Liver (tissue), 9 donors: ENCODE results near the gene EFHD1. TPM values are rescaled to one million over a fixed set of nuclear protein-coding genes. Genes with fewer than 3 reads are reported as not detected.

Experiments
- DNase-seq: peaks from one replicate; pipeline ENCODE4 v3.0.0-alpha.2; 2017; ENCODE audit warnings: low spot score
- H3K27ac ChIP-seq, 2 donors: one replicate each; pipeline ENCODE4 v1.7.0; 2013; ENCODE audit warnings: inconsistent platforms in 2 of 2, low read length in 2 of 2, control low read depth in 1 of 2, low read depth in 1 of 2, mild to moderate bottlenecking in 1 of 2
- H3K27me3 ChIP-seq, 4 donors: one replicate each; pipeline versions ENCODE4 v1.6.1 to v1.7.0; 2013; ENCODE audit warnings: low read length in 3 of 4, inconsistent platforms in 1 of 4, mild to moderate bottlenecking in 1 of 4, moderate library complexity in 1 of 4; ENCODE audit not compliant: control insufficient read depth in 4 of 4, insufficient read depth in 4 of 4
- H3K36me3 ChIP-seq, 4 donors: one replicate each; pipeline versions ENCODE4 v1.6.1 to v1.7.0; 2013; ENCODE audit warnings: low read length in 3 of 4, mild to moderate bottlenecking in 3 of 4, low read depth in 1 of 4, moderate library complexity in 1 of 4; ENCODE audit not compliant: control insufficient read depth in 4 of 4, insufficient read depth in 3 of 4
- H3K4me1 ChIP-seq, 4 donors: one replicate each; pipeline versions ENCODE4 v1.6.1 to v1.7.0; 2013; ENCODE audit warnings: low read length in 3 of 4, mild to moderate bottlenecking in 3 of 4, moderate library complexity in 1 of 4; ENCODE audit not compliant: control insufficient read depth in 4 of 4, insufficient read depth in 4 of 4
- H3K4me3 ChIP-seq, 3 donors: one replicate each; pipeline versions ENCODE4 v1.6.1 to v1.7.0; 2013; ENCODE audit warnings: low read length in 3 of 3, control low read depth in 1 of 3, low read depth in 1 of 3, mild to moderate bottlenecking in 1 of 3
- H3K9ac ChIP-seq, 2 donors: one replicate each; pipeline ENCODE4 v1.7.0; 2013; ENCODE audit warnings: low read length in 2 of 2, mild to moderate bottlenecking in 2 of 2, moderate library complexity in 2 of 2, control low read depth in 1 of 2, low read depth in 1 of 2
- H3K9me3 ChIP-seq, 4 donors: one replicate each; pipeline versions ENCODE4 v1.6.1 to v1.7.0; 2013; ENCODE audit warnings: low read length in 3 of 4; ENCODE audit not compliant: control insufficient read depth in 4 of 4
- FOXA1 ChIP-seq: IDR thresholded peaks from 2 replicates; pipeline ENCODE4 v1.6.1; 2016; ENCODE audit warnings: antibody characterized with exemption
- FOXA2 ChIP-seq: IDR thresholded peaks from 2 replicates; pipeline ENCODE4 v1.6.1; 2016; ENCODE audit warnings: antibody characterized with exemption
- GABPA ChIP-seq, 2 donors: IDR thresholded peaks in 1 of 2; conservative IDR thresholded peaks in 1 of 2; 2 replicates each; pipeline ENCODE4 v1.6.1; 2016; ENCODE audit warnings: antibody characterized with exemption in 2 of 2, mild to moderate bottlenecking in 1 of 2, moderate library complexity in 1 of 2
- HNF4A ChIP-seq, 2 donors: conservative IDR thresholded peaks; 2 replicates each; pipeline ENCODE4 v1.6.1; 2016; ENCODE audit warnings: antibody characterized with exemption in 2 of 2, mild to moderate bottlenecking in 2 of 2
- HNF4G ChIP-seq: IDR thresholded peaks from 2 replicates; pipeline ENCODE4 v1.6.1; 2016; ENCODE audit warnings: antibody characterized with exemption
- JUND ChIP-seq, 2 donors: IDR thresholded peaks; 2 replicates each; pipeline ENCODE4 v1.6.1; 2016; ENCODE audit warnings: antibody characterized with exemption in 2 of 2
- NR2F2 ChIP-seq: IDR thresholded peaks from 2 replicates; pipeline ENCODE4 v1.6.1; 2016; ENCODE audit warnings: antibody characterized with exemption
- RAD21 ChIP-seq, 2 donors: IDR thresholded peaks; 2 replicates each; pipeline ENCODE4 v1.6.1; 2016; ENCODE audit warnings: antibody characterized with exemption in 2 of 2, mild to moderate bottlenecking in 2 of 2
- RXRA ChIP-seq, 2 donors: IDR thresholded peaks; 2 replicates each; pipeline ENCODE4 v1.6.1; 2017 to 2018; ENCODE audit warnings: antibody characterized with exemption in 2 of 2, mild to moderate bottlenecking in 1 of 2
- YY1 ChIP-seq: IDR thresholded peaks from 2 replicates; pipeline ENCODE4 v1.6.1; 2016; ENCODE audit warnings: antibody characterized with exemption, mild to moderate bottlenecking
- WGBS: extraction: QIAGEN DNeasy Blood & Tissue Kit; methylation state at CpG from one replicate; pipeline ENCODE4 v1.1.7; 2013; 5-methylcytosine and 5-hydroxymethylcytosine counted together
- polyA plus RNA-seq, 2 donors: library from polyadenylated mRNA; stranded (reverse) in 1 of 2; unstranded in 1 of 2; fragments of 200-250 nt in 1 of 2; fragments of >200 nt in 1 of 2; fragmentation: Nextera tagmentation in 1 of 2; extraction: Ambion mirVana in 1 of 2; gene quantifications; one replicate each; pipeline versions ENCODE4 v1.2.1 to v1.2.3, GENCODE V29; 2013 to 2015
- total RNA-seq, 2 donors: library from RNA; depleted of rRNA; stranded (reverse); fragments of >200 nt; gene quantifications; one replicate each; pipeline ENCODE4 v1.2.3, GENCODE V29; 2014
- TF ChIP-seq, protein P1 (sequence below): fragments of 150-350 bp; IDR thresholded peaks from 2 replicates; pipeline ENCODE4 v1.5.1; 2017; ENCODE audit warnings: improper control_type of control experiment, low read depth, low read length; ENCODE audit not compliant: missing input control
- TF ChIP-seq, protein P2 (sequence below): IDR thresholded peaks from 2 replicates; pipeline ENCODE4 v1.6.1; 2016; ENCODE audit warnings: antibody characterized with exemption
- donor health status: healthy.
- donor health status: healthy.
- donor health status: healthy.
- donor health status: healthy.
- donor health status: healthy.

EFHD1 gene
- total and polyA plus RNA-seq, 4 donors = 3.3 to 28.5 (median 10.3) TPM

DNA sequence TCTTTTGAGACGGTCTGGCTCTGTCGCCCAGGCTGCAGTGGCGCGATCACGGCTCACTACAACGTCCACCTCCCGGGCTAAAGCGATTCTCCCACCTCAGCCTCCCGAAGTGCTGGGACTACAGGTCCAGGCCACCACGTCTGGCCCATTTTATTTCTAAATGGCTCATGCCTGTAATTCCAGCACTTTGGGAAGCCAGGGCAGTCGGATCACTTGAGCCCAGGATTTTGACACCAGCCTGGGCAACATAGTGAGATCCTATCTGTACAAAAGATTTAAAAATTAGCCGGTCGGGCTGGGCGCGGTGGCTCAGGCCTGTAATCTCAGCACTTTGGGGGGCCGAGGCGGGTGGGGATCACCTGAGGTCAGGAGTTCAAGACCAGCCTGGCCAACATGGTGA is 26.4 kb upstream of the EFHD1 start:
- no peaks in the 10 kb centered on the region for H3K9me3 ChIP-seq
- H3K27me3 ChIP-seq = no peaks in the 10 kb centered on the region
- no peak overlapping the region for H3K4me3 ChIP-seq
- H3K4me1 ChIP-seq = peaks cover 0 to 3% (median 2%) of the 10 kb centered on the region in 4 donors
- 93% methylated on average over 17 of the region's 17 CpGs for WGBS
- DNase-seq = no peak
- no peak overlapping the region for H3K27ac ChIP-seq
- TF ChIP-seq, protein P1, sequence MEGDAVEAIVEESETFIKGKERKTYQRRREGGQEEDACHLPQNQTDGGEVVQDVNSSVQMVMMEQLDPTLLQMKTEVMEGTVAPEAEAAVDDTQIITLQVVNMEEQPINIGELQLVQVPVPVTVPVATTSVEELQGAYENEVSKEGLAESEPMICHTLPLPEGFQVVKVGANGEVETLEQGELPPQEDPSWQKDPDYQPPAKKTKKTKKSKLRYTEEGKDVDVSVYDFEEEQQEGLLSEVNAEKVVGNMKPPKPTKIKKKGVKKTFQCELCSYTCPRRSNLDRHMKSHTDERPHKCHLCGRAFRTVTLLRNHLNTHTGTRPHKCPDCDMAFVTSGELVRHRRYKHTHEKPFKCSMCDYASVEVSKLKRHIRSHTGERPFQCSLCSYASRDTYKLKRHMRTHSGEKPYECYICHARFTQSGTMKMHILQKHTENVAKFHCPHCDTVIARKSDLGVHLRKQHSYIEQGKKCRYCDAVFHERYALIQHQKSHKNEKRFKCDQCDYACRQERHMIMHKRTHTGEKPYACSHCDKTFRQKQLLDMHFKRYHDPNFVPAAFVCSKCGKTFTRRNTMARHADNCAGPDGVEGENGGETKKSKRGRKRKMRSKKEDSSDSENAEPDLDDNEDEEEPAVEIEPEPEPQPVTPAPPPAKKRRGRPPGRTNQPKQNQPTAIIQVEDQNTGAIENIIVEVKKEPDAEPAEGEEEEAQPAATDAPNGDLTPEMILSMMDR = no peak
- TF ChIP-seq HNF4A (conservative IDR thresholded peaks at IDR 0.05) (no peak), GABPA (IDR thresholded peaks at IDR 0.05 in 1 of 2, conservative IDR thresholded peaks at IDR 0.05 in 1 of 2) (no peak), FOXA2 (no peak)
- TF ChIP-seq, protein P2, sequence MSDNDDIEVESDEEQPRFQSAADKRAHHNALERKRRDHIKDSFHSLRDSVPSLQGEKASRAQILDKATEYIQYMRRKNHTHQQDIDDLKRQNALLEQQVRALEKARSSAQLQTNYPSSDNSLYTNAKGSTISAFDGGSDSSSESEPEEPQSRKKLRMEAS = no peak
- no peak overlapping the region for H3K9ac ChIP-seq
- no peaks in the 10 kb centered on the region for H3K36me3 ChIP-seq

DNA sequence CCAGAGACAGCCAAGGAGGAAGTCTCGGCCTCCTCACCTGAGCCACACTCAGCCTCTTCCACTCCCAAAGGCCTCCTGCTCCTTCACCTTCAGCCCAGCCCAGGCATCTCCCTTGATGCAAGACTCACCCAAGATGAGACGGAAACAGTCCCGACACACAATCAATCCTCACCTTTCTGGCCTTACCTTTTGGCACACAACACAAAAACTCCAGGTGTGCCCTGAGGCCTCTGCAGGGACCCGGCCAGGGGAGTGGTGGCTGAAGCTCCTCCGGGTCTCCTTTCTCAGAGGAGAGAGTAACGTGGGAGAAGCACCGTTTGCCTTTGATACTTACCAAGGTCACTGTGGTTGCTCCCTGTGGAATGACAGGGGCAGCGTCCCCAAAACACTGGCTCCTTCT is 23.8 kb upstream of the EFHD1 start:
- Histone ChIP-seq H3K9ac (no peak overlapping the region), H3K27ac (no peak overlapping the region), H3K27me3 (no peaks in the 10 kb centered on the region), H3K36me3 (no peaks in the 10 kb centered on the region), H3K4me1 (peaks cover 0 to 3% (median 2%) of the 10 kb centered on the region in 4 donors), H3K9me3 (no peaks in the 10 kb centered on the region), H3K4me3 (no peak overlapping the region)
- 90% methylated on average over 8 of the region's 8 CpGs for WGBS
- no peak for DNase-seq
- TF ChIP-seq NR2F2 (no peak), YY1 (no peak), FOXA2 (no peak), RAD21 (IDR thresholded peaks at IDR 0.05) (no peak), HNF4G (no peak), RXRA (IDR thresholded peaks at IDR 0.05) (no peak)

DNA sequence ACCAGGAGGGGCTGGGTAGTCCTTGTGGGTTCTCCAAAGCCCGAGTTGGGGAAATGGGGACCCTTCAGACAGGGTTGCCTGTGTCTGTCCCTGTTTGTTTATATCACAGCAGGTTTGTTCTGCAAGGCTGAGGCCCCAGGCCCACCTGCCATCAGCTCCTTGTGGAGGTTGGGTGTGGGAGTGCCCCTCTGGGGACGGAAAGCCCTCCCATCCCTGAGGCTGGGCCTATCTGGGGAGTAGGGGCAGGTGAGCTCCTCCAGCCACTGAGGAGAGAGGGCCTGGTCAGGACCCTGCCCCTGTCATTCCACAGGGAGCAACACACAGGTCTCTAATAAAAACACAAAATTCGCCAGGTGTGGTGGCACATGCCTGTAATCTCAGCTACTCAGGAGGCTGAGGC is 23.3 kb upstream of the EFHD1 start:
- 90% methylated on average over 3 of the region's 3 CpGs for WGBS
- Histone ChIP-seq H3K4me1 (peaks cover 0 to 3% (median 2%) of the 10 kb centered on the region in 4 donors), H3K36me3 (no peaks in the 10 kb centered on the region), H3K4me3 (no peak overlapping the region), H3K27me3 (no peaks in the 10 kb centered on the region), H3K27ac (no peak overlapping the region), H3K9ac (no peak overlapping the region), H3K9me3 (no peaks in the 10 kb centered on the region)
- TF ChIP-seq FOXA1 = no peak
- no peak for DNase-seq

DNA sequence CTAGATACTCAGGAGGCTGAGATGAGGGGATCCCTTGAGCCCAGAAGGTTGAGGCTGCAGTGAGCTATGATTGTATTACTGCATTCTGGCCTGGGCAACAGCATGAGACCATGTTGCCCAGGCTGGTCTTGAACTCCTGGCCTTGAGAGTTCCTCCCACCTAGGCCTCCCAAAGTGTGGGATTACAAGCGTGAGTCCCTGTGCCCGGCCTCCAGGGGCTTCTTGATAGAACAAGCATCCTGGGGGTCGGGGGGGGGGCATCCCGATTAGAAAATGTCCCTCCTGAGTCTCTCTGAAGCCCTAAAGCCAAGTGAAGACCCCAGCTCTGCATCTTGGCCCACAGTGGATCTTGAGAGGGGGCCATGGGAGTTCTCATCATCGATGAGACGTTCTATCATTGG is 22.3 kb upstream of the EFHD1 start:
- TF ChIP-seq GABPA (IDR thresholded peaks at IDR 0.05 in 1 of 2, conservative IDR thresholded peaks at IDR 0.05 in 1 of 2) (no peak), JUND (IDR thresholded peaks at IDR 0.05) (no peak)
- Histone ChIP-seq H3K27me3 (no peaks in the 10 kb centered on the region), H3K27ac (no peak overlapping the region), H3K9me3 (no peaks in the 10 kb centered on the region), H3K9ac (no peak overlapping the region), H3K4me3 (no peak overlapping the region), H3K4me1 (peaks cover 0 to 3% (median 2%) of the 10 kb centered on the region in 4 donors), H3K36me3 (no peaks in the 10 kb centered on the region)
- WGBS = 79% methylated on average over 6 of the region's 6 CpGs
- no peak for DNase-seq
